DND-41 (cell line): ENCODE results near the gene PELI1.

Source experiments
- ATAC-seq: fragments of 200-7000 bp; cut with Tn5 transposase; 3 replicates; pipeline ENCODE4 v1.9.1; 2021; ENCODE audit warnings: low read depth; ENCODE audit not compliant: insufficient read depth
- DNase-seq: peaks from one replicate; pipeline ENCODE4 v3.0.0-alpha.2; 2020
- H2AFZ ChIP-seq: 2 replicates; pipeline ENCODE4 v1.6.0; 2012; ENCODE audit warnings: low read depth, low read length
- H3K27ac ChIP-seq: 2 replicates; pipeline ENCODE4 v1.5.1; 2012; ENCODE audit warnings: low read length, inconsistent platforms
- H3K27me3 ChIP-seq: fragments of 200-600 bp; sonication (generic); 2 replicates; pipeline ENCODE4 v1.6.0; 2012; ENCODE audit warnings: low read length, mild to moderate bottlenecking, inconsistent platforms; ENCODE audit not compliant: insufficient read depth, poor library complexity
- H3K36me3 ChIP-seq: 2 replicates; pipeline ENCODE4 v1.5.1; 2012; ENCODE audit warnings: low read length, inconsistent platforms; ENCODE audit not compliant: insufficient read depth
- H3K4me1 ChIP-seq: 2 replicates; pipeline ENCODE4 v1.5.1; 2012; ENCODE audit warnings: mild to moderate bottlenecking, low read length; ENCODE audit not compliant: insufficient read depth
- H3K4me2 ChIP-seq: 2 replicates; pipeline ENCODE4 v1.6.0; 2012; ENCODE audit warnings: mild to moderate bottlenecking, moderate library complexity, low read length, inconsistent platforms; ENCODE audit not compliant: insufficient read depth
- H3K4me3 ChIP-seq, 2 experiments: fragments of 200-600 bp in 1 of 2; shearing (Covaris generic) in 1 of 2; 2 replicates each; pipeline ENCODE4 v1.5.1; 2012 to 2016; ENCODE audit warnings: inconsistent platforms in 2 of 2, low read length in 2 of 2, mild to moderate bottlenecking in 2 of 2, low read depth in 1 of 2, moderate library complexity in 1 of 2
- H3K79me2 ChIP-seq: 2 replicates; pipeline ENCODE4 v1.6.0; 2012; ENCODE audit warnings: low read length, inconsistent platforms; ENCODE audit not compliant: insufficient read depth
- H3K9ac ChIP-seq: 2 replicates; pipeline ENCODE4 v1.6.0; 2012; ENCODE audit warnings: low read depth, mild to moderate bottlenecking, inconsistent platforms, low read length, moderate library complexity
- H3K9me3 ChIP-seq: 2 replicates; pipeline ENCODE4 v1.5.1; 2012; ENCODE audit warnings: low read length, moderate library complexity, mild to moderate bottlenecking, inconsistent platforms; ENCODE audit not compliant: insufficient read depth, severe bottlenecking
- H4K20me1 ChIP-seq: 2 replicates; pipeline ENCODE4 v1.6.0; 2012; ENCODE audit warnings: low read length; ENCODE audit not compliant: insufficient read depth
- EZH2 ChIP-seq: IDR thresholded peaks from 3 replicates; pipeline ENCODE4 v1.6.1; 2012; ENCODE audit warnings: borderline replicate concordance, low read depth, mild to moderate bottlenecking, moderate library complexity, low read length, inconsistent platforms; ENCODE audit not compliant: severe bottlenecking
- TF ChIP-seq, protein P1 (sequence below): IDR thresholded peaks from 2 replicates; pipeline ENCODE4 v1.5.1; 2012; ENCODE audit warnings: borderline replicate concordance, low read length, moderate library complexity, mild to moderate bottlenecking; ENCODE audit not compliant: poor library complexity, severe bottlenecking; ENCODE audit errors: extremely low read depth

PELI1 gene

GRCh38 chr2:64164629-64165028 lies 20.4 kb upstream of the PELI1 start:
- no peaks in the 10 kb centered on the region for H3K9me3 ChIP-seq
- peaks cover 9% of the 10 kb centered on the region for H3K27me3 ChIP-seq
- H3K79me2 ChIP-seq, result no peaks in the 10 kb centered on the region
- ATAC-seq (no peak), DNase-seq (no peak)
- H3K27ac ChIP-seq, result no peak overlapping the region
- H2AFZ ChIP-seq, result no peak overlapping the region
- TF ChIP-seq, protein P1, sequence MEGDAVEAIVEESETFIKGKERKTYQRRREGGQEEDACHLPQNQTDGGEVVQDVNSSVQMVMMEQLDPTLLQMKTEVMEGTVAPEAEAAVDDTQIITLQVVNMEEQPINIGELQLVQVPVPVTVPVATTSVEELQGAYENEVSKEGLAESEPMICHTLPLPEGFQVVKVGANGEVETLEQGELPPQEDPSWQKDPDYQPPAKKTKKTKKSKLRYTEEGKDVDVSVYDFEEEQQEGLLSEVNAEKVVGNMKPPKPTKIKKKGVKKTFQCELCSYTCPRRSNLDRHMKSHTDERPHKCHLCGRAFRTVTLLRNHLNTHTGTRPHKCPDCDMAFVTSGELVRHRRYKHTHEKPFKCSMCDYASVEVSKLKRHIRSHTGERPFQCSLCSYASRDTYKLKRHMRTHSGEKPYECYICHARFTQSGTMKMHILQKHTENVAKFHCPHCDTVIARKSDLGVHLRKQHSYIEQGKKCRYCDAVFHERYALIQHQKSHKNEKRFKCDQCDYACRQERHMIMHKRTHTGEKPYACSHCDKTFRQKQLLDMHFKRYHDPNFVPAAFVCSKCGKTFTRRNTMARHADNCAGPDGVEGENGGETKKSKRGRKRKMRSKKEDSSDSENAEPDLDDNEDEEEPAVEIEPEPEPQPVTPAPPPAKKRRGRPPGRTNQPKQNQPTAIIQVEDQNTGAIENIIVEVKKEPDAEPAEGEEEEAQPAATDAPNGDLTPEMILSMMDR, result no peak
- no peak for TF ChIP-seq EZH2
- H3K9ac ChIP-seq, result no peak overlapping the region
- no peaks in the 10 kb centered on the region for H4K20me1 ChIP-seq
- no peaks in the 10 kb centered on the region for H3K4me1 ChIP-seq
- H3K4me3 ChIP-seq, result no peak overlapping the region
- no peak overlapping the region for H3K4me2 ChIP-seq
- H3K36me3 ChIP-seq, result no peaks in the 10 kb centered on the region

DNA sequence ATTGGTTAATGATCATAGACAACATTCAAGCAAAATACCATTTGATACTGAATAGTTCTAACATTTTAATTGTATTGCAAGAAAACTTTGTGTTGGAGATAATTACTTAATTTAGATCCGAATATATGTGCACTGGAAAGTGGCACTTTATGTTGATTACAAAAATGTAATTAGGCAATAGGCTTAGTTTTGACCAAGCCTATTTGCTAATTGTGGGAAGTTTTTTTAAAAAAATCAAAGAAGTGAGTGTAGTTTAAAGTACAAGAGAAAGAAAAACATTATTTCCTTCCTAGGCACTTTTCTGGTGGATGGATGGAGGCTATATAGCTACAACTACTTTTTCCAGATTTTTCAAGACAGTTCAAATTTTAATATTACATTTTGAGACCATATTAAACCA lies 18.3 kb upstream of the PELI1 start:
- ATAC-seq (no peak), DNase-seq (no peak)
- H4K20me1 ChIP-seq, result no peaks in the 10 kb centered on the region
- H3K36me3 ChIP-seq, result no peaks in the 10 kb centered on the region
- H3K4me3 ChIP-seq, result no peak overlapping the region
- H3K4me2 ChIP-seq, result no peak overlapping the region
- TF ChIP-seq EZH2, result no peak
- TF ChIP-seq, protein P1, result no peak
- no peak overlapping the region for H3K27ac ChIP-seq
- no peaks in the 10 kb centered on the region for H3K79me2 ChIP-seq
- H2AFZ ChIP-seq, result no peak overlapping the region
- H3K9ac ChIP-seq, result no peak overlapping the region
- no peaks in the 10 kb centered on the region for H3K9me3 ChIP-seq
- no peaks in the 10 kb centered on the region for H3K4me1 ChIP-seq
- peaks cover 10% of the 10 kb centered on the region for H3K27me3 ChIP-seq

DNA sequence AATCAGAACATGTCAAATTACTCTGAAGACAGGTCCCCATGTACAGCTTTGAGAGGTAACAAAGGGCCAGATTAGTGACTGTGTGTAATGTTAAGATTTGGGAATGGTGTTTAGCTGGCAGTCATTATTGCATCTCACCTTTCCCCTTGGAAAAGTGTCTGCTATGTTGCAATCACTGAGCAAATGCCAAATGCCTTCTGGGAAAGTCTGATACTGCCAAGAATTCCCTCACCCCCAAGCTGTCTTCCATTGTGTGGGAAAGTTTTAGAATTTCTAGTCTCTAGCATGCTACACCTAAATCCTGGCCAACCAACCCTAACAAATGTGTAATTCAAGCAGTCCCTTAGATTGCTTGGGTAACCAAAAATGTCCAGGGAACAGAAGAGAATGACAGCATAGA lies 13.6 kb upstream of the PELI1 start:
- no peak overlapping the region for H3K4me3 ChIP-seq
- H3K4me2 ChIP-seq, result no peak overlapping the region
- H4K20me1 ChIP-seq, result no peaks in the 10 kb centered on the region
- H2AFZ ChIP-seq, result no peak overlapping the region
- TF ChIP-seq EZH2, result no peak
- no peaks in the 10 kb centered on the region for H3K36me3 ChIP-seq
- H3K4me1 ChIP-seq, result no peaks in the 10 kb centered on the region
- H3K27ac ChIP-seq, result no peak overlapping the region
- H3K27me3 ChIP-seq, result peaks cover 8% of the 10 kb centered on the region
- ATAC-seq (no peak), DNase-seq (no peak)
- no peaks in the 10 kb centered on the region for H3K9me3 ChIP-seq
- no peak overlapping the region for H3K9ac ChIP-seq
- no peaks in the 10 kb centered on the region for H3K79me2 ChIP-seq

- Histone ChIP-seq H3K79me2 (no peaks in the 10 kb centered on the region), H3K27ac (no peak overlapping the region), H4K20me1 (no peaks in the 10 kb centered on the region), H3K9me3 (no peaks in the 10 kb centered on the region), H3K4me1 (no peaks in the 10 kb centered on the region), H3K27me3 (peaks cover 13% of the 10 kb centered on the region), H3K4me3 (no peak overlapping the region), H3K4me2 (no peak overlapping the region), H3K36me3 (no peaks in the 10 kb centered on the region), H3K9ac (no peak overlapping the region), H2AFZ (no peak overlapping the region)
- no peak for DNase-seq
- TF ChIP-seq, protein P1, result no peak
- no peak for TF ChIP-seq EZH2
- ATAC-seq, result no peak
Measured at GRCh38 chr2:64153811-64154210, 9.6 kb upstream of the PELI1 start.
